IMR-90 (cell line): ENCODE results near the gene NFE2L1. TPM values are rescaled to one million over a fixed set of nuclear protein-coding genes. Genes with fewer than 3 reads are reported as not detected.
A peak's percentile ranks its signal among the peaks of the same experiment; 100 is the strongest.

Experiments
- ATAC-seq: fragments of 200-7000 bp; cut with Tn5 transposase; 2 replicates; pipeline ENCODE4 v1.9.1; 2020; ENCODE audit warnings: low read depth, mild to moderate bottlenecking, moderate library complexity
- BruUV-seq: library from RNA; stranded (reverse); fragments of 400-500 nt; replicated peaks from 2 replicates; lab custom pipeline; 2021; lab: Mats Ljungman, UMichigan
- CTCF ChIA-PET: fragments of 300-600 bp; formaldehyde crosslinking; extraction: SDS; loops from one replicate; lab custom pipeline; 2021; ENCODE audit warnings: antibody characterized with exemption; lab: Yijun Ruan, JAX
- POLR2A ChIA-PET: fragments of 300-600 bp; sonication (Branson Sonifier 250); formaldehyde crosslinking; loops from one replicate; lab custom pipeline; 2022; ENCODE audit warnings: antibody characterized with exemption; ENCODE audit not compliant: unreplicated experiment; lab: Charles Lee
- DNase-seq: peaks from one replicate; pipeline ENCODE4 v3.0.0; 2013
- H2AFZ ChIP-seq: replicated peaks from 2 replicates; pipeline ENCODE3; 2013; ENCODE audit warnings: low read length, mild to moderate bottlenecking; ENCODE audit not compliant: poor library complexity
- H2AK5ac ChIP-seq: 2 replicates; pipeline ENCODE4 v1.6.1; 2013; ENCODE audit warnings: low read depth, low read length, inconsistent platforms
- H2AK9ac ChIP-seq: replicated peaks from 2 replicates; pipeline ENCODE3; 2013; ENCODE audit warnings: mild to moderate bottlenecking, low read depth, low read length, moderate library complexity; ENCODE audit not compliant: poor library complexity
- H2BK120ac ChIP-seq: 2 replicates; pipeline ENCODE4 v1.6.1; 2013; ENCODE audit warnings: low read depth, low read length, inconsistent platforms
- H2BK15ac ChIP-seq: 3 replicates; pipeline ENCODE4 v1.6.1; 2013; ENCODE audit warnings: low read depth, low read length, inconsistent platforms
- H2BK20ac ChIP-seq: 2 replicates; pipeline ENCODE4 v1.6.1; 2013; ENCODE audit warnings: low read depth, mild to moderate bottlenecking, inconsistent platforms, low read length, moderate library complexity
- H2BK5ac ChIP-seq: 2 replicates; pipeline ENCODE4 v1.6.1; 2013; ENCODE audit warnings: mild to moderate bottlenecking, low read depth, low read length, inconsistent platforms; ENCODE audit not compliant: poor library complexity, severe bottlenecking
- H3K14ac ChIP-seq: replicated peaks from 2 replicates; pipeline ENCODE4 v1.6.1; 2013; ENCODE audit warnings: low read depth, low read length, inconsistent platforms
- H3K18ac ChIP-seq: 2 replicates; pipeline ENCODE4 v1.6.1; 2013; ENCODE audit warnings: low read depth, low read length, control low read depth
- H3K23ac ChIP-seq: 2 replicates; pipeline ENCODE4 v1.6.1; 2013; ENCODE audit warnings: low read depth, low read length, inconsistent platforms
- H3K27ac ChIP-seq: 2 replicates; pipeline ENCODE4 v1.5.1; 2013; ENCODE audit warnings: mild to moderate bottlenecking, control low read depth, low read length; ENCODE audit not compliant: insufficient read depth
- H3K27me3 ChIP-seq: 2 replicates; pipeline ENCODE4 v1.6.1; 2013; ENCODE audit warnings: low read length; ENCODE audit not compliant: control insufficient read depth, insufficient read depth
- H3K36me3 ChIP-seq: 2 replicates; pipeline ENCODE4 v1.6.1; 2013; ENCODE audit warnings: low read length, mixed read lengths; ENCODE audit not compliant: control insufficient read depth, insufficient read depth
- H3K4ac ChIP-seq: 2 replicates; pipeline ENCODE4 v1.6.1; 2013; ENCODE audit warnings: low read depth, low read length, inconsistent platforms
- H3K4me1 ChIP-seq: 2 replicates; pipeline ENCODE4 v1.6.1; 2013; ENCODE audit warnings: low read length, mixed read lengths; ENCODE audit not compliant: control insufficient read depth, insufficient read depth
- H3K4me2 ChIP-seq: 2 replicates; pipeline ENCODE4 v1.6.1; 2013; ENCODE audit warnings: low read depth, mild to moderate bottlenecking, control low read depth, low read length, moderate library complexity
- H3K4me3 ChIP-seq: 2 replicates; pipeline ENCODE4 v1.5.1; 2013; ENCODE audit warnings: low read depth, mild to moderate bottlenecking, control low read depth, low read length, moderate library complexity; ENCODE audit not compliant: insufficient read depth
- H3K56ac ChIP-seq: 2 replicates; pipeline ENCODE4 v1.6.1; 2013; ENCODE audit warnings: low read length, inconsistent platforms; ENCODE audit not compliant: insufficient read depth; ENCODE audit errors: extremely low read depth
- H3K79me1 ChIP-seq, 2 experiments: 2 replicates each; pipeline ENCODE4 v1.6.1; 2013; ENCODE audit warnings: low read length in 2 of 2, inconsistent platforms in 1 of 2, low read depth in 1 of 2
- H3K9ac ChIP-seq: 2 replicates; pipeline ENCODE4 v1.6.1; 2013; ENCODE audit warnings: low read depth, low read length, control low read depth
- H3K9me1 ChIP-seq: 2 replicates; pipeline ENCODE4 v1.6.1; 2013; ENCODE audit warnings: low read length, inconsistent platforms; ENCODE audit not compliant: insufficient read depth
- H3K9me3 ChIP-seq: 2 replicates; pipeline ENCODE4 v1.6.1; 2013; ENCODE audit warnings: low read length; ENCODE audit not compliant: control insufficient read depth, insufficient read depth
- H4K20me1 ChIP-seq: 2 replicates; pipeline ENCODE4 v1.6.1; 2013; ENCODE audit warnings: low read length, inconsistent platforms; ENCODE audit not compliant: insufficient read depth
- H4K5ac ChIP-seq: 2 replicates; pipeline ENCODE4 v1.6.1; 2013; ENCODE audit warnings: mild to moderate bottlenecking, low read depth, low read length, control low read depth
- H4K8ac ChIP-seq, 2 experiments: 2 replicates each; pipeline ENCODE4 v1.6.1; 2013; ENCODE audit warnings: low read depth in 2 of 2, low read length in 2 of 2, control low read depth in 1 of 2, inconsistent platforms in 1 of 2
- H4K91ac ChIP-seq: 2 replicates; pipeline ENCODE4 v1.6.1; 2013; ENCODE audit warnings: low read depth, low read length, inconsistent platforms; ENCODE audit not compliant: insufficient read depth
- BHLHE40 ChIP-seq: fragments of 150-350 bp; IDR thresholded peaks from 2 replicates; pipeline ENCODE4 v1.6.1; 2016; ENCODE audit warnings: mild to moderate bottlenecking, low read depth, low read length
- CHD1 ChIP-seq: IDR thresholded peaks from 2 replicates; pipeline ENCODE4 v1.6.1; 2012; ENCODE audit warnings: low read depth, low read length, improper control_type of control experiment
- FOS ChIP-seq: fragments of 150-350 bp; IDR thresholded peaks from 2 replicates; pipeline ENCODE4 v1.6.1; 2016; ENCODE audit warnings: low read depth, low read length
- MAFK ChIP-seq: IDR thresholded peaks from 2 replicates; pipeline ENCODE4 v1.6.1; 2012; ENCODE audit warnings: low read depth, low read length, improper control_type of control experiment
- MAZ ChIP-seq: IDR thresholded peaks from 2 replicates; pipeline ENCODE4 v1.6.1; 2012; ENCODE audit warnings: low read depth, mild to moderate bottlenecking, low read length, improper control_type of control experiment, moderate library complexity, borderline replicate concordance
- NFE2L2 ChIP-seq: fragments of 150-350 bp; IDR thresholded peaks from 2 replicates; pipeline ENCODE4 v1.6.1; 2016; ENCODE audit warnings: low read depth, mild to moderate bottlenecking, low read length
- POLR2A ChIP-seq: IDR thresholded peaks from 2 replicates; pipeline ENCODE4 v1.6.1; 2012; ENCODE audit warnings: mild to moderate bottlenecking, low read depth, low read length
- RCOR1 ChIP-seq: IDR thresholded peaks from 2 replicates; pipeline ENCODE4 v1.6.1; 2012; ENCODE audit warnings: mild to moderate bottlenecking, low read length, improper control_type of control experiment; ENCODE audit not compliant: insufficient replicate concordance
- RFX5 ChIP-seq: IDR thresholded peaks from 2 replicates; pipeline ENCODE4 v1.8.0; 2012; ENCODE audit warnings: low read depth, mild to moderate bottlenecking, low read length, moderate library complexity
- WGBS, 2 experiments: methylation state at CpG; one replicate each; pipeline versions ENCODE4 v1.1.5 to v1.1.7; 2013; ENCODE audit warnings: missing lambda C conversion rate in 2 of 2; ENCODE audit not compliant: insufficient read length in 1 of 2; ENCODE audit errors: extremely low coverage in 2 of 2; 5-methylcytosine and 5-hydroxymethylcytosine counted together
- dilution Hi-C: fragments of 300-500 bp; cut with HindIII; formaldehyde crosslinking; loops from one replicate; pipeline ENCODE4 v1.14.3; 2018; ENCODE audit warnings: low sequenced_read_pairs; ENCODE audit not compliant: unreplicated experiment
- in situ Hi-C: fragments of 300-500 bp; cut with MboI; formaldehyde crosslinking; loops from 3 replicates; pipeline ENCODE4 v1.14.3; 2019; ENCODE audit warnings: low sequenced_read_pairs, inconsistent platforms, mixed read lengths
- intact Hi-C: fragments of 100-400 bp; cut with micrococcal nuclease; formaldehyde crosslinking; loops from 2 replicates; pipeline ENCODE4 v1.10.0; 2022
- polyA plus RNA-seq, 3 experiments: library from polyadenylated mRNA; depleted of rRNA; stranded (reverse); fragments of >200 nt; gene quantifications; 2 replicates each; pipeline ENCODE4 v1.2.3, GENCODE V29; 2012; ENCODE audit warnings: low replicate concordance in 1 of 3
- total RNA-seq: library from RNA; depleted of rRNA; stranded (reverse); fragments of >200 nt; gene quantifications from 2 replicates; pipeline ENCODE4 v1.2.3, GENCODE V29; 2012
- TF ChIP-seq, protein P1 (sequence below): fragments of 150-350 bp; IDR thresholded peaks from 2 replicates; pipeline ENCODE4 v1.6.1; 2017; ENCODE audit warnings: mild to moderate bottlenecking, antibody characterized with exemption, low read length, low read depth
- TF ChIP-seq, protein P2 (sequence below): conservative IDR thresholded peaks from 2 replicates; pipeline ENCODE4 v1.5.1; 2012; ENCODE audit warnings: mild to moderate bottlenecking, low read depth, low read length, improper control_type of control experiment

NFE2L1 gene
- total and polyA plus RNA-seq, 2 of the 4 experiments (the other 2 are of a cell fraction), result 42.8 to 122 TPM

DNA sequence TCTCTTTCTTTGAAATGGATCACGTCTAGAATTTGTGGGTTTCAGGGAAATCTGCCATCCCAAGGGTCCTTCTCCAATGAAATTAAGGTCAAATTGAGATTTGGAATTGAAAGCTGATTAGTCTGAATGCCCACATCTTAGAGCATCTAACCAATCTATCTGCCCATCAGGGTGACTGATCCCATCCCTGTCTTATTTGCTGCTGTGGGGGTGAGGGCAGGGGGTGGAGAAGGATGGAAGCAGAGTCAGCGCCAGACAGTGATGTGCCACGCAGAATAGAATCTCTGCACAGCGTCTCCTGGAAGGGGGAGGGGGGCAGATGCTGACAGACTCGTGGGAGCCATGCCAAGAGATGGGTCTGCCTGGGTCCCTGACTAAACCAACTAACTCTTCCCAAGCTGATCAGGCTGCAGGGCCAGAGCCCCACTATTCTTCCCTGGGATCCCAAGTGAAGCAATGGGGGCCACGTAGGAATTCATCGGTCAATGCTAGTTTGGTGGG is 45.2 kb upstream of the NFE2L1 start (continued):
- TF ChIP-seq, protein P1, sequence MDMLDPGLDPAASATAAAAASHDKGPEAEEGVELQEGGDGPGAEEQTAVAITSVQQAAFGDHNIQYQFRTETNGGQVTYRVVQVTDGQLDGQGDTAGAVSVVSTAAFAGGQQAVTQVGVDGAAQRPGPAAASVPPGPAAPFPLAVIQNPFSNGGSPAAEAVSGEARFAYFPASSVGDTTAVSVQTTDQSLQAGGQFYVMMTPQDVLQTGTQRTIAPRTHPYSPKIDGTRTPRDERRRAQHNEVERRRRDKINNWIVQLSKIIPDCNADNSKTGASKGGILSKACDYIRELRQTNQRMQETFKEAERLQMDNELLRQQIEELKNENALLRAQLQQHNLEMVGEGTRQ, result no peak
- TF ChIP-seq MAFK, result no peak

DNA sequence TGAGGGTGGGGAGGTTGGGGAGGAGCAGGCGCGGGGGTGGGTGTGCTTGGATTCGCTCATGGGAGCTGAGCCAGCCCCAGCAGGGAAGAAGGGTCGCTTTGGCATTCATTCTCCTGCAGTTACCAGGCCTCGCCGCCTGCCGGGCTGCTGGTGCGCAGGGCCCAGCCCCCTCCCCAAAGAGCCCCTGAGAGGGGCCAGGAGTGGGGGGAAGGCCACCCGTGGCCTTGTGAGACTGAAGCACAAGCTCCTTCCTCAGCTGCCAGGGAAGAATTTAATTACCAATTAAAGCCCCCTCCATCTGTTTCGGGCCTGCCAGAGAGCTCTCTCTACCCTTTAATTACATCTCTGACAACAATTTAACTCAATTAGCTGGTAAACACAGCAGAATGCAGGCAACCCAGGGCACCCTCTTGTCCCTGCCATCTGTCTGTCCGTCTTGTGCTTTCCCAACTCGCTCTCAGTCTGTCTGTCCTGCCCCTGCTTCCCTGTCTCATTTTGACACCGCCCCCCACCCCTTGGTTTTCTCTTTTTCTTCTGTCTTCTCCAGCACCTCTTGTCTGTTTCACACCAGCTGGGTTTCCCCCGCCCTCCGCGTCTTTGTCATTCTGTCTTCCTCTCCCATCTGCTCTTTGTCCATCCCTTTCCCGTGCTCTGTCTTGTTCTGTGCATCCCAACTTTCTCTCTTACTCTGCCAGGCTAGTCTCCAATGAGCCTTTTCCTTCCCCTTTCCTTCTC is 44.6 kb upstream of the NFE2L1 start:
- no peaks in the 10 kb centered on the region for H3K27me3 ChIP-seq
- DNase-seq (no peak), ATAC-seq (no peak)
- no TSS peak for BruUV-seq
- H3K9me3 ChIP-seq, result no peaks in the 10 kb centered on the region
- no peak overlapping the region for H3K4me2 ChIP-seq
- peak overlapping the region; percentile 100 for H4K5ac ChIP-seq
- intact Hi-C loops (no loop called here), in situ Hi-C loops (no loop called here), dilution Hi-C loops (no loop called here)
- peak overlapping the region; percentile 86 for H2AFZ ChIP-seq
- H2AK9ac ChIP-seq, result peak overlapping the region; percentile 43
- peak overlapping the region; percentile 98 for H2BK5ac ChIP-seq
- no peaks in the 10 kb centered on the region for H3K79me1 ChIP-seq
- H3K56ac ChIP-seq, result no peak overlapping the region
- no peak overlapping the region for H3K4me3 ChIP-seq
- peaks cover 14% of the 10 kb centered on the region for H3K4me1 ChIP-seq
- peak overlapping the region; percentile 92 for H2BK120ac ChIP-seq
- no peak overlapping the region for H3K23ac ChIP-seq
- H4K91ac ChIP-seq, result peak overlapping the region; percentile 96
- H3K9ac ChIP-seq, result no peak overlapping the region
- peak overlapping the region; percentile 74; the same call in 2 of the 3 replicates for H2BK15ac ChIP-seq
- 51% methylated on average over 8 of the region's 17 CpGs; no CpG with 5 or more reads in 1 of the 2 experiments for WGBS, 2 experiments
- ChIA-PET CTCF (interaction anchor here (0.5 to 1.1 kb wide), 3 partner anchors 12 to 220 kb away, joined by 3 to 4 read pairs (median 3); partner anchors contain the start of gene CDK5RAP3), POLR2A (interaction anchor here (1.3 kb wide), 1 partner anchor 13 kb away, joined by 3 read pairs; no protein-coding TSS in a partner anchor)
- 0 out of 2 replicates have a peak overlapping the region, but pooled peaks have one; percentile 61 for H3K14ac ChIP-seq
- H3K4ac ChIP-seq, result peak overlapping the region; percentile 97
- no peaks in the 10 kb centered on the region for H3K36me3 ChIP-seq
- H2AK5ac ChIP-seq, result peak overlapping the region; percentile 90
- H3K18ac ChIP-seq, result peak overlapping the region; percentile 26; the same call in 1 of the 2 replicates
- no peaks in the 10 kb centered on the region for H4K20me1 ChIP-seq
- H3K27ac ChIP-seq, result peak overlapping the region; percentile 88
- peaks cover 14% of the 10 kb centered on the region for H3K9me1 ChIP-seq
- peak overlapping the region; percentile 97 to 99; a peak in 3 of 4 replicates for H4K8ac ChIP-seq
- peak overlapping the region; percentile 99 for H2BK20ac ChIP-seq
- TF ChIP-seq, protein P2, sequence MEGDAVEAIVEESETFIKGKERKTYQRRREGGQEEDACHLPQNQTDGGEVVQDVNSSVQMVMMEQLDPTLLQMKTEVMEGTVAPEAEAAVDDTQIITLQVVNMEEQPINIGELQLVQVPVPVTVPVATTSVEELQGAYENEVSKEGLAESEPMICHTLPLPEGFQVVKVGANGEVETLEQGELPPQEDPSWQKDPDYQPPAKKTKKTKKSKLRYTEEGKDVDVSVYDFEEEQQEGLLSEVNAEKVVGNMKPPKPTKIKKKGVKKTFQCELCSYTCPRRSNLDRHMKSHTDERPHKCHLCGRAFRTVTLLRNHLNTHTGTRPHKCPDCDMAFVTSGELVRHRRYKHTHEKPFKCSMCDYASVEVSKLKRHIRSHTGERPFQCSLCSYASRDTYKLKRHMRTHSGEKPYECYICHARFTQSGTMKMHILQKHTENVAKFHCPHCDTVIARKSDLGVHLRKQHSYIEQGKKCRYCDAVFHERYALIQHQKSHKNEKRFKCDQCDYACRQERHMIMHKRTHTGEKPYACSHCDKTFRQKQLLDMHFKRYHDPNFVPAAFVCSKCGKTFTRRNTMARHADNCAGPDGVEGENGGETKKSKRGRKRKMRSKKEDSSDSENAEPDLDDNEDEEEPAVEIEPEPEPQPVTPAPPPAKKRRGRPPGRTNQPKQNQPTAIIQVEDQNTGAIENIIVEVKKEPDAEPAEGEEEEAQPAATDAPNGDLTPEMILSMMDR, result no peak
- no peak for TF ChIP-seq BHLHE40
- TF ChIP-seq, protein P1, result no peak
- TF ChIP-seq FOS, result no peak
- no peak for TF ChIP-seq POLR2A
- no peak for TF ChIP-seq MAZ
- TF ChIP-seq CHD1, result no peak
- TF ChIP-seq MAFK, result no peak
- TF ChIP-seq NFE2L2, result no peak
- no peak for TF ChIP-seq RFX5
- no peak for TF ChIP-seq RCOR1
